Prostate gland (tissue), 2 donors: ENCODE results near the gene CCDC68. TPM values are rescaled to one million over a fixed set of nuclear protein-coding genes. Genes with fewer than 3 reads are reported as not detected.
"Not testable (repeated sequence)": the region's sequence is repeated elsewhere in the genome, so short reads cannot be mapped to it uniquely, and the experiment has no call there.

ENCODE experiments used
- DNase-seq: peaks from one replicate; pipeline ENCODE4 v3.0.0-alpha.2; 2019; ENCODE audit warnings: low spot score
- H3K27ac ChIP-seq, 2 donors: fragments of 200-600 bp; sonication (generic); 2 replicates each; pipeline ENCODE4 v1.5.1; 2017 to 2019
- H3K27me3 ChIP-seq: fragments of 200-600 bp; sonication (generic); replicated peaks from 2 replicates; pipeline ENCODE4 v1.5.1; 2019; ENCODE audit not compliant: insufficient read depth
- H3K36me3 ChIP-seq, 2 donors: fragments of 200-600 bp; sonication (generic); 1 replicate in 1 of 2; 2 replicates in 1 of 2; pipeline versions ENCODE4 v1.5.1 to v1.8.1; 2017 to 2019
- H3K4me1 ChIP-seq: fragments of 200-600 bp; sonication (generic); replicated peaks from 2 replicates; pipeline ENCODE4 v1.5.1; 2019
- H3K4me3 ChIP-seq, 2 donors: fragments of 200-600 bp; sonication (generic); 2 replicates each; pipeline ENCODE4 v1.5.1; 2017 to 2019
- H3K9me3 ChIP-seq: fragments of 200-600 bp; sonication (generic); 2 replicates; pipeline ENCODE4 v1.5.1; 2017
- POLR2A ChIP-seq: fragments of 450-650 bp; IDR thresholded peaks from one replicate; pipeline ENCODE4 v1.6.1; 2016; ENCODE audit warnings: antibody characterized with exemption, mild to moderate bottlenecking
- POLR2AphosphoS5 ChIP-seq: sonication (generic); formaldehyde crosslinking; IDR thresholded peaks from one replicate; pipeline ENCODE4 v1.6.1; 2017; ENCODE audit warnings: antibody characterized with exemption
- WGBS: methylation state at CpG from one replicate; pipeline ENCODE4 v1.1.5; 2018; 5-methylcytosine and 5-hydroxymethylcytosine counted together
- intact Hi-C: fragments of 100-400 bp; cut with DNase I; formaldehyde crosslinking; loops from one replicate; pipeline ENCODE4 v1.14.2; 2022
- total RNA-seq, 2 donors: library from RNA; depleted of rRNA; stranded (reverse); fragments of >200 nt; gene quantifications; one replicate each; pipeline ENCODE4 v1.1.0, GENCODE V29; 2016
- TF ChIP-seq, protein P1 (sequence below), 4 experiments: fragments of 200-600 bp in 2 of 4; fragments of 450-650 bp in 2 of 4; sonication (generic) in 2 of 4; IDR thresholded peaks; 1 replicate in 3 of 4; 2 replicates in 1 of 4; pipeline ENCODE4 v1.5.1; 2016 to 2019; ENCODE audit warnings: antibody characterized with exemption in 4 of 4, mild to moderate bottlenecking in 2 of 4, moderate library complexity in 2 of 4

The CCDC68 gene
- total RNA-seq, 2 donors from 2014 or later: 7.9 to 20.8 TPM

DNA sequence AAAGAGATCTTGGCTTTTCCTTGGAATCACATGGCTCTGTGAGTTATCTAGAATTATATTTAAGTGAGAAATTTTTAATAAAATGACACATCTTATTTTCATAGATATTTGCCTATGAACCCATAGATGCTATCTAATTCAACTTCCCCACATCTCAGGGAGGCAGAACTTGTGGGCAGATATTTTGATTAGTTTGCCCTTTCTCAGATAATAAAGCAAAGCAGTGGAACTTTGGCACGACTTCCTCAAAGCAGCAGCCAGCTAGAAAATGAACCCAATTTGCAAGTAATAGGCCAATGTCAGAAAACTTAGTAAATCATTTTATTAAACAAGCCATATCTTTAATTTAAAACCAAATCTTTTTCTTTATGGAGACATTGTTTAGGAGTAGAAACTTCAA lies 98.3 kb downstream of the CCDC68 start:
- DNase-seq: no peak
- no peak for TF ChIP-seq POLR2AphosphoS5
- TF ChIP-seq, protein P1, sequence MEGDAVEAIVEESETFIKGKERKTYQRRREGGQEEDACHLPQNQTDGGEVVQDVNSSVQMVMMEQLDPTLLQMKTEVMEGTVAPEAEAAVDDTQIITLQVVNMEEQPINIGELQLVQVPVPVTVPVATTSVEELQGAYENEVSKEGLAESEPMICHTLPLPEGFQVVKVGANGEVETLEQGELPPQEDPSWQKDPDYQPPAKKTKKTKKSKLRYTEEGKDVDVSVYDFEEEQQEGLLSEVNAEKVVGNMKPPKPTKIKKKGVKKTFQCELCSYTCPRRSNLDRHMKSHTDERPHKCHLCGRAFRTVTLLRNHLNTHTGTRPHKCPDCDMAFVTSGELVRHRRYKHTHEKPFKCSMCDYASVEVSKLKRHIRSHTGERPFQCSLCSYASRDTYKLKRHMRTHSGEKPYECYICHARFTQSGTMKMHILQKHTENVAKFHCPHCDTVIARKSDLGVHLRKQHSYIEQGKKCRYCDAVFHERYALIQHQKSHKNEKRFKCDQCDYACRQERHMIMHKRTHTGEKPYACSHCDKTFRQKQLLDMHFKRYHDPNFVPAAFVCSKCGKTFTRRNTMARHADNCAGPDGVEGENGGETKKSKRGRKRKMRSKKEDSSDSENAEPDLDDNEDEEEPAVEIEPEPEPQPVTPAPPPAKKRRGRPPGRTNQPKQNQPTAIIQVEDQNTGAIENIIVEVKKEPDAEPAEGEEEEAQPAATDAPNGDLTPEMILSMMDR (IDR thresholded peaks at IDR 0.05): no peak
- TF ChIP-seq POLR2A: no peak
- Histone ChIP-seq H3K4me1 (no peaks in the 10 kb centered on the region), H3K27me3 (no peaks in the 10 kb centered on the region), H3K27ac (no peak overlapping the region), H3K36me3 (no peaks in the 10 kb centered on the region), H3K9me3 (no peaks in the 10 kb centered on the region), H3K4me3 (no peak overlapping the region)
- intact Hi-C loops: no loop called here
- 31% methylated on average over 1 of the region's 1 CpG for WGBS

DNA sequence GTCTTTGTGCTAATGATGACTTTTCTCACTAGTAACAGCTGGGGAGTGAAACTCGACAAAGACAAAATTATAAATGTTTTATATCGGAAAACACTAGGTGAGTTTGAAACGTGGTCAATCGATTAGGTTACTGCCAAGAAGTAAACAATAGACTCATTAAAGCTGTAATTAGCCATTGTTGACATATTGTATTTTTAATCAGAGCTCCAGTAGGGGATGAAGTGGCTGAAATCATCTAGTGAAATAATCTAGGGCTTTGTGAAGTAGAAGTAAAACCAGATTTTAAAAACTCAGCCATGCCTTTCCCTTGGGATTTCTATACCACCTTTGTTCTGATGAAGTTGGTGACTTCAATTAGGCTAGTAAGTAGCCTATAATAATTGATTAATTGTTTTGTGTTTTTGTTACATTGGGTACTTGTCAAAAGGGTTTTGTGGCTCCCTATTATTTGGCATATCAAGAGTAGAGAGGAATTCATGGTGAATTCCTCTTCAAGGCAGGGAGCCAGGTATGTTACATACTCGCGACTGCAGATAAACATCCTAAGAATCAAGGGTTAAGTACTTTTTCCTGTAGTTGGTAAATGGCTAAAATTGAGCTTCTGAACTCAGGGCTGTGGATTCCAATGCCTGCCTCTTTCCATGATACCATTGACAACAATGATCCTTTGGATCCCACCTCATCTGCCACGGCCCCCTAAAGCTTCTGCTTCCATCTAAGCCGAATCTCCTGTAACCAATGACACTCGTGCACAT lies 99.4 kb downstream of the CCDC68 start:
- DNase-seq: no peak
- TF ChIP-seq, protein P1 (IDR thresholded peaks at IDR 0.05): no peak
- no peak for TF ChIP-seq POLR2A
- TF ChIP-seq POLR2AphosphoS5: no peak
- no peak overlapping the region for H3K27ac ChIP-seq
- 58% methylated on average over 9 of the region's 9 CpGs for WGBS
- intact Hi-C loops: no loop called here
- no peak overlapping the region for H3K4me3 ChIP-seq
- H3K27me3 ChIP-seq: no peaks in the 10 kb centered on the region
- no peaks in the 10 kb centered on the region for H3K9me3 ChIP-seq
- no peaks in the 10 kb centered on the region for H3K36me3 ChIP-seq
- H3K4me1 ChIP-seq: no peaks in the 10 kb centered on the region

DNA sequence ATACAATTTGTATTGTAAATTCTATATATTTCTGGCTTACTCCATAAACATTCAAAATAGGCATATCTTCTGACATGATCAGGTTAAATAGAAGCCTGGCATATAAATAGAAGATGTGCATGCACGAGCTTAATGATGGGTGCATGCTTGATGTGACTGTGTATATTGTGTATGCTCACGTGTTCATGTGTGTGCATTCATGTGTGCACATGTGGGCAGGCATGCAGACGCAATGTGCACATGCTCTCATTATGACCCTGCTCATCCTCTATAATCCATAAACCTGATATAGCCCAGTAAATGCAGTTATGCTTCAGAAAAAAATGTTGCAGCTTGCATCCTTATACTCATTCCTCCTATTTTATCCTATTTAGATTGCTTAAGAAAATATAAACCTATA lies 101.8 kb downstream of the CCDC68 start:
- Histone ChIP-seq H3K27me3 (no peaks in the 10 kb centered on the region), H3K36me3 (no peaks in the 10 kb centered on the region), H3K4me3 (no peak overlapping the region), H3K4me1 (no peaks in the 10 kb centered on the region), H3K9me3 (no peaks in the 10 kb centered on the region), H3K27ac (no peak overlapping the region)
- intact Hi-C loops: no loop called here
- TF ChIP-seq POLR2AphosphoS5 (no peak), POLR2A (no peak)
- DNase-seq: no peak
- 87% methylated on average over 3 of the region's 3 CpGs for WGBS

DNA sequence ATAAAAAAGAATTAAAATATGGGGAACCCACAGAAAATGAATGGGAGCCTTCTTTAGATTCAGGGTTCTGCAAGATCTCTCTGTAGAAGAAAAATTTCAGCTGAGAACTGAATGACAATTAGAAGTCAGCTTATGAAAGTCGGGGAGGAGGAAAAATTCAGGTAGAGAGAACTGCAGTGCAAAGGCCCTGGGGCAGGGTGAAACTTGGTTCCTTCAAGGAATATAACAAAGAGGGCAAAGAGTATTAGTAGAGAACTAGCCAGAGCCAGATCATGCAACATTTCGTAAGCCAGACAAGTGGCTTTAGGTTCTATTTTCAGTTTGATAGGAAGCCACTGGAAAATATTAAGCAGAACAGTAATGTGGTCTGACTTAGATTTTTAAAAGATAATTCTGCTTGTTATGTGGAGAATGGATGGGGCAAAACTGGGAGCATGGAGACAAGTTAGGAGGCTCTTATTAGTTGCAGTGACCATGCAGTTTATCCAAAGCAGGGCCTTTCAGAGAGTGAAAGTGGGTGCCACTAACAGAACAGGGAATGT lies 103.1 kb downstream of the CCDC68 start:
- intact Hi-C loops: no loop called here
- Histone ChIP-seq H3K4me1 (no peaks in the 10 kb centered on the region), H3K27ac (no peak overlapping the region), H3K4me3 (no peak overlapping the region), H3K9me3 (no peaks in the 10 kb centered on the region), H3K27me3 (no peaks in the 10 kb centered on the region), H3K36me3 (no peaks in the 10 kb centered on the region)
- DNase-seq: no peak
- 59% methylated on average over 2 of the region's 2 CpGs for WGBS
- TF ChIP-seq POLR2A (no peak), POLR2AphosphoS5 (no peak)
- TF ChIP-seq, protein P1 (IDR thresholded peaks at IDR 0.05): no peak

DNA sequence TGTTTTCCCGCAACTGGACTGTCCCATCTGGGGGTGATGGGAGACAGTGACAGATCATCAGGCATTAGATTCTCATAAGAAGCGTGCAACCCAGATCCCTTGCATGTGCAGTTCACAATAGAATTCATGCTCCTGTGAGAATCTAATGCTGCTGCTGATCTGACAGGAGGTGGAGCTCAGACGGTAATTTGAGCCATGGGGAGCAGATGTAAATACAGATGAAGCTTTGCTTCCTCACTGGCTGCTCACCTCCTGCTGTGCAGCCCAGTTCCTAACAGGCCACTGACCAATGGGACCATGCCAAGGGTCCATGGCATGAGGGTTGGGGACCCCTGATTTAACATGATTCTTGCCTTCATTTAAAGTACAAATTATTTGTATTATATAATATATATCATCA lies 104.2 kb downstream of the CCDC68 start:
- DNase-seq, H3K4me1 ChIP-seq, H3K9me3 ChIP-seq, H3K4me3 ChIP-seq, H3K27me3 ChIP-seq, H3K27ac ChIP-seq, intact Hi-C loops, H3K36me3 ChIP-seq: not testable (repeated sequence)
- 89% methylated on average over 3 of the region's 3 CpGs for WGBS
